HG02973 (cell line): ENCODE measurements around the gene SSX5.
"Not testable (repeated sequence)": the region's sequence is repeated elsewhere in the genome, so short reads cannot be mapped to it uniquely, and the experiment has no call there.

Source experiments
- ATAC-seq: cut with Tn5 transposase; IDR thresholded peaks from one replicate; pipeline ENCODE4 v1.9.1; 2021; ENCODE audit warnings: moderate library complexity; ENCODE audit not compliant: unreplicated experiment

SSX5 gene, protein sequence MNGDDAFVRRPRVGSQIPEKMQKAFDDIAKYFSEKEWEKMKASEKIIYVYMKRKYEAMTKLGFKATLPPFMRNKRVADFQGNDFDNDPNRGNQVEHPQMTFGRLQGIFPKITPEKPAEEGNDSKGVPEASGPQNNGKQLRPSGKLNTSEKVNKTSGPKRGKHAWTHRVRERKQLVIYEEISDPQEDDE

GRCh38 chrX:48196745-48197201 lies at the start of gene SSX5:
SSX5 (minus strand) TSS chrX:48196795; CDS start chrX:48195358, 1,437 bp downstream.
- ATAC-seq: no peak

DNA sequence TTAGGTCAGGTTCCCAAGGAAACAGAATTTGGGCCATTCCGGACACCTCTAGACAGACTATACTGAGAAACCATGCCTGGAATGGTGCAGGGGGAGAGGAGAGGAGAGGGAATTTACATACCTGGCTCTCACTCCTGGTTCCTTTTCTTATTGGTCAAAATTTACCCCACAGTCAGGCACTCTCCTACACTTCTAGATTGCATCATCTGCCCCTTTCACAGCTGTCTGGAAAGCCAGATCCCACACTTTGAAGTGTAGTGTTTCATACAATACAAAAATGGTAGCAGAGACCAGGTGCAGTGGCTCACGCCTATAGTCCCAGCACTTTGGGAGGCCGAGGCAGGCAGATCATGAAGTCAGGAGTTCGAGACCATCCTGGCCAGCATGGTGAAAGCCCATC lies 27.6 kb upstream of the SSX5 start:
- ATAC-seq: not testable (repeated sequence)

DNA sequence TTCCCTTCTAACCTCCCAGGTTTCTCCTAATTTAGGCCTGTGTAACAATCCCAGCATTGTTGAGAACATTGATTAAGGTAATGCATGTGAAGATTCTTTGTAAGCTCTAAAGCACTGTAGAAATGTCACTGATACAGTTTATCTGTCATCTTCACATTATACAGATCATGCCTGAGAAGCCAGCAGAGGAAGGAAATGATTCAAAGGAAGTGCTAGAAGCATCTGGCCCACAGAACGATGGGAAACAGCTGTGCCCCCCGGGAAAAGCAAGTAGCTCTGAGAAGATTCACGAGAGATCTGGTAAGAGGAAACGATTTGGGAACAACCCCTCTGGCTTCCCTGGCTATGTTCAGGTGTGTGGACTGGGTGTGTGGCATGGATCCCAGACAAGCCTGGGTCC lies 17.7 kb upstream of the SSX5 start:
- ATAC-seq: not testable (repeated sequence)

DNA sequence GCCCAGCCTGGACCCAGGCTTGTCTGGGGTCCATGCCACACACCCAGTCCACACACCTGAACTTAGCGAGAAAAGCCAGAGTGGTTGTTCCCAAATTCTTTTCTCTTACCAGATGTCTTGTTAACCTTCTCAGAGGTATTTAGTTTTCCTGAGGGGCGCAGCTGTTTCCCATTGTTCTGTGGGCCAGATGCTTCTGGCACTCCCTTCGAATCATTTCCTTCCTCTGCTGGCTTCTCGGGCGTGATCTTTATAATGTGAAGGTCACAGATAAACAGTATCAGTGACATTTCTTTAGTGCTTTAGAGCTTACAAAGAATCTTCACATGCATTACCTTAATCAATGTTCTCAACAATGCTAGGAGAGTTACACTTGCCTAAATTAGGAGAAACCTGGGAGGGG lies 6.6 kb downstream of the SSX5 start:
- ATAC-seq: not testable (repeated sequence)

- ATAC-seq: not testable (repeated sequence)
These were observed 14.7 kb downstream of the SSX5 start for GRCh38 chrX:48181882-48182281.

GRCh38 chrX:48180811-48181210 lies 15.8 kb downstream of the SSX5 start:
- ATAC-seq: no peak

DNA sequence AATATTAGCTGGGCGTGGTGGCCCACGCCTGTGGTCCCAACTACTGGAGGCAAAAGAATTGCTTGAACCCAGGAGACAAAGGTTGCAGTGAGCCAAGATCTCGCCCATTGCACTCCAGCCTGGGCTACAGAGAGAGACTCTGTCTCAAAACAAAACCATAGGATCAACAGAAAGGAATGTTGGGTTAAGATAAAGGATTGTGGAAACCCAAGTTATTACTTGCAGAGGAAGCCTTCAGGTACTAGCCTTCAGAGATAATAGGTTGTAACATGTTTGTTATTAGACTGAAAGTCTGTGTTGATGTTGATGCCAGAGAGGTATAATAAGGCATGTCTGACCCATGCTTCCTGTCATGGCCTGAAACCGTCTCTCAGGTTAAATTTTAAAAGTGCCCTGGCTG lies 16.9 kb downstream of the SSX5 start:
- no peak for ATAC-seq

GRCh38 chrX:48166322-48166721 lies 30.3 kb downstream of the SSX5 start:
- not testable (repeated sequence) for ATAC-seq

- no peak for ATAC-seq
These were observed 31.4 kb downstream of the SSX5 start for GRCh38 chrX:48165241-48165640.

GRCh38 chrX:48156014-48156413 lies 40.6 kb downstream of the SSX5 start:
- no peak for ATAC-seq

- ATAC-seq: no peak
These were observed 41.8 kb downstream of the SSX5 start for GRCh38 chrX:48154796-48155195.

DNA sequence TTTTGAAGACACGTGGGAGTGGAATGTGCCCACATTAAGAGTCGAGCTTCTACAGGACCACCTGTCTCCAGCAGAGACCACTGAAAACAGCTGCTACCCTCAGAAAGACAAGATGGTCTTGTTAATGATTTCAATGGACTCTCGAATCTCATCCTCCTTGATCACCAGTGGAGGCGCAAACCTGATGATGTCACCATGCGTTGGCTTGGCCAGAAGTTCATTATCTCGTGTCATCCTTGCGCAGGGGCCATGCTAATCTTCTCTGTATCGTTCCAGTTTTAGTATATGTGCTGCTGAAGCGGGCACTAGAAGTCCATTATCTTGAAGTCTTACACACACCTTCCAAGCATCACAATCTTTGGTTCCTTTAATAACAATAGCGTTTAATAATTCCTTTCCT lies 42.8 kb downstream of the SSX5 start:
- no peak for ATAC-seq

- ATAC-seq: not testable (repeated sequence)
These were observed 53.9 kb downstream of the SSX5 start for GRCh38 chrX:48142697-48143096.

DNA sequence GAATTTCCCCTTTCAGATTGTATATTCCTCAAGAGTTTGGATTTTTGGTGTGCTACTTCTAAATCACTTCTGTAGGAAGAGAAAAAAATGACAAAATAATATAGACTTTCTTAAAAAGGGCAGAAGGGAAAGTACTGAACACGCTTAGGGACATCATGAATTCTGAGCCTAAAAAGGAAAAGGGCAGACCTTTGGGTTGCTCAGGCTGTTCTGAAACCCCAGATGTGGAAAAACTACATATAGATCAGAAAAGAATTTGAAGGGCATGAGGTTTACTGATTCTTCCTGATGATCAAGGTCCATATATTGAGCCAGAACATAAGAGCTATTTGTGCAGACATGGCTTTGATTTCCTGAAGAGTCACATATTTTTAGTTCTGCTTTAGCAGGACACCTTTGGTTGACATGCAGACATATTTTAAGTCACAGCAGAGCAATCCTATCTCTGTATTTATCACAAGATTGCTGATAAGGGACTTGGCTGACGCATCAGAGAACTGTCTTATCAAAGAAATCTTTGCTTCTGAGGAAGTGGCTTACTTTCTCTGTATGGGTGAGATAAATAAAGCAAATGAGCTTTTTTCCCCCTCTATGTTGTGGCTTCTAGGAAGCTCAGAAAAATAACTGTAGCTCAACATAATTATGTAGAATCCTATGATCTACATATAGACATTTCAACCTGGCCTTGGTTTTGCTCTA lies 54.6 kb downstream of the SSX5 start:
- ATAC-seq: not testable (repeated sequence)

DNA sequence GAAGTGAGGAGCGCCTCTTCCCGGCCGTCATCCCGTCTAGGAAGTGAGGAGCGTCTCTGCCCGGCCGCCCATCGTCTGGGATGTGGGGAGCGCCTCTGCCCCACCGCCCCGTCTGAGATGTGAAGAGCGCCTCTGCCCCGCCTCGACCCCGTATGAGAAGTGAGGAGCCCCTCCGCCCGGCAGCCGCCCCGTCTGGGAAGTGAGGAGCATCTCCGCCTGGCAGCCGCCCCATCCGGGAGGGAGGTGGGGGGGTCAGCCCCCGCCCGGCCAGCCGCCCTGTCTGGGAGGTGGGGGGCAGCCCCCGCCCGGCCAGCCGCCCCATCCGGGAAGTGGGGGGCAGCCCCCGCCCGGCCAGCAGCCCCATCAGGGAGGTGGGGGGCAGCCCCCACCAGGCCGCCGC lies 57.5 kb downstream of the SSX5 start:
- ATAC-seq: not testable (repeated sequence)
